ENCODE data around the gene HPGDS.
"Not testable (repeated sequence)": the region's sequence is repeated elsewhere in the genome, so short reads cannot be mapped to it uniquely, and the experiment has no call there.

HPGDS gene

DNA sequence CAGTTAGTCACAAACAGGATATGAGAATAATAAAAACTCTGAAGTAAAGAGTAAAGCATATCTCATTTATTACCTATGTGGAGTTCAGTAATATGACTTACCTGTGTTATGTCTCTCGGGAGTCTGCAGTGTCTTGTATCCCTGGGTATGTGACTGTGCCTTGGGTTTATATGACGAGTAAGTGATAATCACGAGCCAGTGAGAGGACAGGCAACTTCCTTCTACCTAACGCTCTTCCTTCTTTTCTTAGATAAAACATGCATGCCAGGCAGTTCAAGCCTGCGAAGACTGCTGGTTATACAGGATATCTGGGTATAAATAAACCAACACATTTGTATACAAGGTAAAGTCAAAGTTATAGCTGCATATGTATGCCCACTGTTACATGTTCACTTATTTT, at the start of gene HPGDS:
Gene HPGDS, minus strand, starts transcription at position 143 of the 400 bp plus-strand sequence. CDS start 8,207 bp downstream, outside the sequence.
- no peak for TF ChIP-seq GATA1 (IDR thresholded peaks at IDR 0.05; ENCODE audit: low read depth, low read length)
- TF ChIP-seq POLR2A (IDR thresholded peaks at IDR 0.05; ENCODE audit: low read length) = peak; percentile 62
- DNase-seq = peak; percentile 9 to 11

GRCh38 chr4:94390804-94391410, 48.3 kb upstream of the HPGDS start:
- DNase-seq = peak; percentile 7 to 23
- TF ChIP-seq GATA1 (IDR thresholded peaks at IDR 0.05; ENCODE audit: low read depth, low read length) (no peak), POLR2A (IDR thresholded peaks at IDR 0.05; ENCODE audit: low read length) (no peak)

- TF ChIP-seq GATA1 (IDR thresholded peaks at IDR 0.05; ENCODE audit: low read depth, low read length) (no peak), POLR2A (IDR thresholded peaks at IDR 0.05; ENCODE audit: low read length) (no peak)
- no peak for DNase-seq
Observed at GRCh38 chr4:94389595-94390267, 47.1 kb upstream of the HPGDS start.

DNA sequence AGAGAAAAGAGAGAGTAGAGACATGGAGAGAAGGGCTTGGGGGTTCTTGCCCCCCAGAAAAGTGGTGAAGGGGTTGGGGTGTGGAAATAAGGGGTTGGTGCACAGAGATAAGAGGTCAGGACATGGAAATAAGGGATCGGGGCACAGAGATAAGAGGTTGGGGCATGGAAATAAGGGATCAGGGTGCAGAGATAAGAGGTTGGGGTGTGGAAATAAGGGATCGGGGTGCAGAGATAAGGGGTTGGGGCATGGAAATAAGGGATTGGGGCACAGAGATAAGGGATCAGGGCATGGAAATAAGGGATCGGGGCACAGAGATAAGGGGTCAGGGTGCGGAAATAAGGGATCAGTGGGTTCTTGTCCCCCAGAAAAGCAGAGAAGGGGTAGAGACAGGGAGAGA, 45.3 kb upstream of the HPGDS start:
- not testable (repeated sequence) for DNase-seq

GRCh38 chr4:94385452-94385851, 42.8 kb upstream of the HPGDS start:
- not testable (repeated sequence) for DNase-seq

GRCh38 chr4:94382891-94383290, 40.3 kb upstream of the HPGDS start:
- DNase-seq = not testable (repeated sequence)

- TF ChIP-seq POLR2A (IDR thresholded peaks at IDR 0.05; ENCODE audit: low read length) (no peak), GATA1 (IDR thresholded peaks at IDR 0.05; ENCODE audit: low read depth, low read length) (no peak)
- no peak for DNase-seq
Observed at GRCh38 chr4:94378047-94378446, 35.4 kb upstream of the HPGDS start.

DNA sequence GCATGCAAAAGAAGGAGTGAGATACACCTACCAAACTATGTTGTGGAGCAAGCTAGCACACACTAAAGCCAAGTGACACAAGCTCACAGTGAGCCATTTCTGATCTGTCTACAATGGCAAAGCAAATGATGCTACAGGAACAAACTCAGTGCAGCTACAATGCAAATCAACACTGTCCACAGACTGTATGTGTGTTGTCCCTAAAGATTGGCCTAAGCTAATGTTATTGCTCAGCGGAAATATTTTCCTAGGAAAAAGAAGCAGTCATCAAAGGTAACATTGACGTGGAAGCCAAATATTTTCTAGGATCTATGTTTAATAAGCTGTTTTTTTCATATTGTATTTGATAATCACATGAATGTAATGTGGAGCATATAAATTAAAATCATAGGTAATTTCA, 34.7 kb upstream of the HPGDS start:
- no peak for DNase-seq
- TF ChIP-seq GATA1 (IDR thresholded peaks at IDR 0.05; ENCODE audit: low read depth, low read length) = no peak
- no peak for TF ChIP-seq POLR2A (IDR thresholded peaks at IDR 0.05; ENCODE audit: low read length)

- TF ChIP-seq POLR2A (IDR thresholded peaks at IDR 0.05; ENCODE audit: low read length) (no peak), GATA1 (IDR thresholded peaks at IDR 0.05; ENCODE audit: low read depth, low read length) (no peak)
- no peak for DNase-seq
Observed at GRCh38 chr4:94375364-94375763, 32.7 kb upstream of the HPGDS start.

GRCh38 chr4:94373752-94374151, 31.1 kb upstream of the HPGDS start:
- no peak for DNase-seq
- TF ChIP-seq GATA1 (IDR thresholded peaks at IDR 0.05; ENCODE audit: low read depth, low read length) (no peak), POLR2A (IDR thresholded peaks at IDR 0.05; ENCODE audit: low read length) (no peak)

DNA sequence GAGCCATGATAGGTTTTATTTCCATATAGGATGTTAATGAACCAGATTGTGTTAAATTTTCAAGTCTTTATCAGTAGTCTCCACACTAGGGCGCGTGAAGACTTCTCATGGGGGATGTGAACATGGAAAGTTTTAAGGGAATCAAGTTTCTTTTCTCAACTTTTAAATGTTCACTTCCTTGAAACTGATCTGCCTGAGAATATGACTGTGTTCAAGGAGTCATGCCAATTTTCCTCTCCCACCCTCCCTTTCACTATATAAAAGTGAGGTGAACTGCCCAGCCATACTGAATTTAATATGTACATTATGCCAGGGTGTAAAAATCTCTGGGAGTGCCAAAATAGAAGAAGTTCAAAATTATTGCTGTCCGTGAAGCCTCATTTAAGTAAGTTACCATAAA, 30.4 kb upstream of the HPGDS start:
- TF ChIP-seq POLR2A (IDR thresholded peaks at IDR 0.05; ENCODE audit: low read length) (no peak), GATA1 (IDR thresholded peaks at IDR 0.05; ENCODE audit: low read depth, low read length) (no peak)

GRCh38 chr4:94372228-94372978, 29.8 kb upstream of the HPGDS start:
- TF ChIP-seq POLR2A (IDR thresholded peaks at IDR 0.05; ENCODE audit: low read length) (no peak), GATA1 (IDR thresholded peaks at IDR 0.05; ENCODE audit: low read depth, low read length) (no peak)
- no peak for DNase-seq

More for the DNA sequence above, 30.4 kb upstream of the HPGDS start:
- DNase-seq = no peak

- no peak for DNase-seq
- TF ChIP-seq POLR2A (IDR thresholded peaks at IDR 0.05; ENCODE audit: low read length) = no peak
- TF ChIP-seq GATA1 (IDR thresholded peaks at IDR 0.05; ENCODE audit: low read depth, low read length) = no peak
Observed at GRCh38 chr4:94371290-94371689, 28.7 kb upstream of the HPGDS start.

DNA sequence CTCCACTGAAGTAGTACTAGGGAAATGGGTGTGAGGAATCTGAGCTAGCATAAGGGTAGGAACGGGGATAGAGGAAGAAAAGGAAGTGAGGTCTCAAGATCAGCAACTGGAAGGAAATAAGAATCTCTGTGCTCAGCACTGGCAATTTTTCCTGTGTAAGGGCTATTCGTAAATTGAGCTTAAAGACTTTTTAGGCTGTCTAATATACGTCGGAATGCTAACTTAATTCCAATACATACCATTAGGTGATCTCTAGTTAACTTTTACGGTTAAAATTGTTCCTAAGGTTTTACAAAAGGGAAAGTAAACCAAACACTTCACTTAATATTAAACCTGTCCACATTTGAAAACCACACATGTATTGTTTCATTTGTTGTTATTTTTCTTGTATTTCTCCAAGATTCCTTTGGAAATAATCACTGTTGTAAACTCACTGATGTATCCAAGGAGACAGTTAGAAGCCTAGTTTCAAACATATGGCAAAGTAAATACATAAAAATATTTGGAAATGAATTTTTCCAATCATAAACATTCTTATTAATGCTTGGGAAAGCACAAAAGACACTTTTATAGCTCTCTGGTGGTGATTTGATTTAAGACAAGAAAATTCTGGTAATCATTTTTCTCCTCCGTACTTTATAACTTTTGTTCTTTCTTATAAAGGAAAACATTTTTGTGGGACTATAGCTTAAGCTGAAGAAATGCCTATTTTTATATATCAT, 28.1 kb upstream of the HPGDS start:
- no peak for DNase-seq
- TF ChIP-seq POLR2A (IDR thresholded peaks at IDR 0.05; ENCODE audit: low read length) (no peak), GATA1 (IDR thresholded peaks at IDR 0.05; ENCODE audit: low read depth, low read length) (no peak)

Data from erythroblast (primary cell).